ENCODE results near the gene TBCE.
"Not testable (repeated sequence)": the region's sequence is repeated elsewhere in the genome, so short reads cannot be mapped to it uniquely, and the experiment has no call there.

Gene TBCE

GRCh38 chr1:235457856-235458255 is 90.6 kb downstream of the TBCE start:
- not testable (repeated sequence) for DNase-seq

GRCh38 chr1:235460770-235461169 is 93.5 kb downstream of the TBCE start:
- DNase-seq = no peak

GRCh38 chr1:235461954-235462353 is 94.7 kb downstream of the TBCE start:
- no peak for DNase-seq

GRCh38 chr1:235462832-235463231 is 95.6 kb downstream of the TBCE start:
- DNase-seq = not testable (repeated sequence)

GRCh38 chr1:235465066-235465465 is 97.8 kb downstream of the TBCE start:
- DNase-seq = no peak

- DNase-seq = no peak
These were observed 100.8 kb downstream of the TBCE start for GRCh38 chr1:235468004-235468403.

- no peak for DNase-seq
These were observed 101.7 kb downstream of the TBCE start for GRCh38 chr1:235468970-235469369.

- DNase-seq = not testable (repeated sequence)
These were observed 102.7 kb downstream of the TBCE start for GRCh38 chr1:235469897-235470296.

GRCh38 chr1:235470741-235471439 is 103.7 kb downstream of the TBCE start:
- DNase-seq = no peak

- DNase-seq = no peak
These were observed 106.6 kb downstream of the TBCE start for GRCh38 chr1:235473806-235474205.

GRCh38 chr1:235483090-235483489 is 115.9 kb downstream of the TBCE start:
- DNase-seq = no peak

GRCh38 chr1:235485558-235485957 is 118.3 kb downstream of the TBCE start:
- DNase-seq = no peak

GRCh38 chr1:235486321-235486720 is 119.1 kb downstream of the TBCE start:
- no peak for DNase-seq

GRCh38 chr1:235491644-235492043 is 124.4 kb downstream of the TBCE start:
- no peak for DNase-seq

GRCh38 chr1:235494531-235494930 is 127.3 kb downstream of the TBCE start:
- DNase-seq = no peak

GRCh38 chr1:235495030-235495429 is 127.8 kb downstream of the TBCE start:
- DNase-seq = no peak

- DNase-seq = no peak
These were observed 128.3 kb downstream of the TBCE start for GRCh38 chr1:235495551-235495950.

GRCh38 chr1:235500971-235501540 is 133.8 kb downstream of the TBCE start:
- DNase-seq = no peak

Measured in NCI-H2171 (cell line).